Skin epidermis (tissue), 12 donors: ENCODE data around the gene PSMD9.
A peak's percentile ranks its signal among the peaks of the same experiment; 100 is the strongest.
"Not testable (repeated sequence)": the region's sequence is repeated elsewhere in the genome, so short reads cannot be mapped to it uniquely, and the experiment has no call there.

Source experiments
- H3K27ac ChIP-seq, 21 experiments: fragments of 200-600 bp; sonication (generic) in 11 of 21; one replicate each; pipeline ENCODE4 v1.5.0; 2020; ENCODE audit warnings: mild to moderate bottlenecking in 3 of 21, inconsistent platforms in 2 of 21, moderate library complexity in 2 of 21
- H3K4me3 ChIP-seq, 7 experiments: fragments of 200-600 bp; sonication (generic) in 2 of 7; one replicate each; pipeline ENCODE4 v1.5.0; 2020; ENCODE audit warnings: inconsistent platforms in 2 of 7, mild to moderate bottlenecking in 2 of 7, moderate library complexity in 1 of 7

PSMD9 gene, protein sequence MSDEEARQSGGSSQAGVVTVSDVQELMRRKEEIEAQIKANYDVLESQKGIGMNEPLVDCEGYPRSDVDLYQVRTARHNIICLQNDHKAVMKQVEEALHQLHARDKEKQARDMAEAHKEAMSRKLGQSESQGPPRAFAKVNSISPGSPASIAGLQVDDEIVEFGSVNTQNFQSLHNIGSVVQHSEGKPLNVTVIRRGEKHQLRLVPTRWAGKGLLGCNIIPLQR

DNA sequence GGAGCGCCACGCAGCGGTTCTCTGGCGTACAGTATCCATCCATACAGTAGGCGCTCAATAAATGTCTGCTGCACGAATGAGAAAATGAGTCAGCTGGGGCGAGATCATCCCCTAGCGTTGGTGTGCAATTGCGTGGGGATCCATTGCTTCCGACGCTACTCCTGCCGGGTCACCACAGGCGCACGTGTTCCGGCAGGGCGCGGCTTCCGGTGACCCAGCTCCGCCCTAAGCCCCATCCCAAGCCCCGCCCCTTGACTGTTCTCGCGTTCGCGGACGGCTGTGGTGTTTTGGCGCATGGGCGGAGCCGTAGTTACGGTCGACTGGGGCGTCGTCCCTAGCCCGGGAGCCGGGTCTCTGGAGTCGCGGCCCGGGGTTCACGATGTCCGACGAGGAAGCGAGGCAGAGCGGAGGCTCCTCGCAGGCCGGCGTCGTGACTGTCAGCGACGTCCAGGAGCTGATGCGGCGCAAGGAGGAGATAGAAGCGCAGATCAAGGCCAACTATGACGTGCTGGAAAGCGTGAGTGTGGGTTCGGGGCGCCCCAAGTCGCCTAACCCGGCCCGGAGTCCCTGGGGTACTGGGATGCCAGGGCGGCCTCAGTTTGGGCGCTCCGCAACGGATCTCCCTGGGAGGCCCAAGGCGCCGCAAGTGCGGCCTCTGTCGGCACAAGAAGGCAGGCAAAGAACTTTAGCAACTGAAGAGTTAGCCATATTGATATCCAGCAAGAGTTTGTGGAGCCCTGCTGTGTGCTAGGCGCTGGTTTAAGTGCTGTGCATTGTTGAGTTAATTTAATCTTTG is at the start of gene PSMD9:
Gene PSMD9 (plus strand): TSS at position 313 of the 796 bp plus-strand sequence. CDS start 67 bp downstream, at position 380.
- Histone ChIP-seq H3K4me3 (peak within 1 kb of the TSS; percentile 49 to 81 (median 71)), H3K27ac (peak within 1 kb of the TSS; percentile 82 to 98 (median 95))

DNA sequence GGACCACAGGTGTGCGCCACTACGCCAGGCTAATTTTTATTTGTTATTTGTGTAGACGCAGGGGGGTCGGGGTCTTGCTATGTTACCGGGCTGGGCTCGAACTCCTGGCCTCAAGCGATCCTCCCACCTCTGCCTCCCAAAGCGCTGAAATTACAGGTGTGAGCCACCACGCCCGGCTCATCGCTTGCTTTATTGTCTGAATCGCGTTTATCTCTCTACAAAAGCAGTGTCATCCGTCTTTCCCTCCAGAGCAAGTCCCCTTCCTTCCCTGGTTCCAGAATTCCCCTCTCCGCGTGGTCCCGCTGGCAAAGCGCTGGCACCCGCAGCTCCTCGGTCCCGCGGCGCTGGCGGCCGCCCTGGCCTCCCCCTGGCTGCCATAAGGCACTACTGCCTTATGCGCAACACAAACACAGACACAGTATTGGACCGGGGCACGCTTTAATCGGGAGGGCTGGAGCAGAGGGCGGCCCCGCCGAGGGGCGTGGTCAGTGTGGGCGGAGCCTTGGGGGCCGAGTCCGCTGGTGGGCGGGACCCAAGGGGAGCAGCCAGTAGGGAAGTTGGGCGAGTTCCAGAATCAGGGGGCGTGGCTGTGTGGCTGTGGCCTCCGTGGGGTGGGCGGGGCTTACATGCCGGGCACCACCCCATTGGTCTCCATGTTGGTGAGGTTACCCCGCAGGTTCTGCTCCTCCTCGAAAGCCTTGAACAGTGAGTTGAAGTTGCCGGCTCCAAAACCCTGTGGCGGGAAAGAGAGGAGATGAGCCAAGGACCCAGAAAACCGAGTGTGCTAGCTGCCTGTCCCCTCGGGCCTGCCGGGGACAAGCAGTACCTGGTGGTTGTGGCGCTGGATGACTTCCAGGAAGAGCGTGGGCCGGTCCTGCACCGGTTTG is 49.2 kb upstream of the PSMD9 start:
- Histone ChIP-seq H3K4me3 (peak overlapping the region; percentile 34 to 63 (median 52)), H3K27ac (peak overlapping the region in 17 of 21 experiments; percentile 1 to 84 (median 67))

DNA sequence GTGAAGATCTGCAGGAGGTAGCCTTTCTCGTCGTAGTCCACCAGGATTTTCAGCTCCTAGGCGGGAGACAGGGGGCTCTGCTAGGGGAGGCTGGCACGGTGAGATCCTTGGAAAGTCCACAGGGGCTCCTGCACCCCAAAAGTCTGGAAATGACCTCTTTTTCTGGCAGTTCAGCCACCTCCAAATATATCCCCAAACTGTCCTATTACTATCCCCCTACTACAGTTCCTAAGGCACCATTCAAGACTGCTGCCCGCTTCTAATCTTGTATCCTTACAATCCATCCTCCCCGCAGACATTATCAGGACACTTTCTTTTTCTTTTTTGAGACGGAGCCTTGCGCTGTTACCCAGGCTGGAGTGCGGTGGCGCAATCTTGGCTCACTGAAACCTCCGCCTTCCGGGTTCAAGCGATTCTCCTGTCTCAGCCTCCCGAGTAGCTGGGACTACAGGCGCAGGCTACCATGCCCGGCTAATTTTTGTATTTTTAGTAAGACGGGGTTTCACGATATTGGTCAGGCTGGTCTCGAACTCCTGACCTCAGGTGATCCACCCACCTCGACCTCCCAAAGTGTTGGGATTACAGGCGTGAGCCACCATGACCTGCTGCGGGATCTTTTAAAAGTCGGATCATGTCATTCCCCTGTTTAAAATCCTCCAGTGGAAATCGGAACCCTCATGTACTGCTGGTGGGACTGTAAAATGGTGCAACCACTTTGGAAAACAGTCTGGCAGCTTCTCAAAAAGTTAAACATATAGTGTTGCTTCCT is 48.4 kb upstream of the PSMD9 start:
- peak overlapping the region in 17 of 21 experiments; percentile 1 to 84 (median 67) for H3K27ac ChIP-seq
- H3K4me3 ChIP-seq: peak overlapping the region; percentile 34 to 63 (median 52)

DNA sequence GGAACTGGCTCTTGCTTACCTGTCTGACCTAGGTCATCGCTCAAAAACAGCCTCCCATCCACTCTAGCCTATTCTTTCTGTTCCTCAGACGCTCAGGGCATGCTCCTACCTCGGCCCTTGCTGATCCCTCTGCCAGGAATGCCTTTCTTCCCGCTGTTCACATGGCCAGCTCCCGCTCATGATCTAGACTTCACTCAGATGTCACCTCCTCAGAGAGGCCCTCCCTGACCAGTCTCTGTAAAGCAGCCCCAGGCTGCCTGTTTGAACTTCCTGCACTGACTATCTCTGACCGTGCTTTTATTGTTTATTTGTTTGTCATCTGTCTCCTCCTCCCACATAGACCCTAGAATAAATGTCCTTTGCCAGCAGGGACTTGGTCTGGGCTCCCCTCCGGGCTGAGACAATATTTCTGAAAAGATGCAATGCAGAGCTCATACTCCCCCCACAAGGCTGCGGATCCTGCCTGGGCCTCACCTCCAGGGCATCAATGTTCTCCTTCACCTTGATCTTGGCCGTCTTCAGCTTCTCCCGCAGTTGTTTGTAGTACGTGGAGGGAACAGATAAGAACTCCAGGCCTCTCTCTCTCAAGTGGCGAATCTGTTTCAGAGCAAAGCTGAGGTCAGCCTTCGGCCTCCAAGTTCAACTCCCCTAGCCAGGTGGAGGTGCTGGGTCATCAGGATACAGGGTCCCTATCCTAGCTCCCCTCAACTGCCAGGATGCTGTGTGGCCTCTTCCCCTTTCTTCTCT is 45.2 kb upstream of the PSMD9 start:
- no peak overlapping the region for H3K27ac ChIP-seq
- H3K4me3 ChIP-seq: no peak overlapping the region

DNA sequence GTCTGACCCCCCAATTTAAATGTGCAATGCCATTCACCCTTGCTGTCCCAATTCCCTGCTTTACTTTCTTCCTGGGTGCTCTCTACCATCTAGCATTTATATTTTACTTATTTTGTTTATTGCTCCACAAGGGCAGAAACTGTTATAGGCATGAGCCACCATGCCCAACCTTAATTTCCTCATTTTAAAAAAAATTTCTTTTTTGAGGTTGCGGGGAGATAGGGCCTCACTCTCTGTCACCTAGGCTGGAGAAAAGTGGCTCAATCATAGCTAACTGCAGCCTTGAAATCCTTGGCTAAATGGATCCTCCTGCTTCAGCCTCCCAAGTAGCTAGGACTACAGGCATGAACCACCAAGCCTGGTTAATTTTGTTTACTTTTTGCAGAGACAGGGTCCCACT is 42.9 kb upstream of the PSMD9 start:
- Histone ChIP-seq H3K27ac (no peak overlapping the region), H3K4me3 (no peak overlapping the region)

DNA sequence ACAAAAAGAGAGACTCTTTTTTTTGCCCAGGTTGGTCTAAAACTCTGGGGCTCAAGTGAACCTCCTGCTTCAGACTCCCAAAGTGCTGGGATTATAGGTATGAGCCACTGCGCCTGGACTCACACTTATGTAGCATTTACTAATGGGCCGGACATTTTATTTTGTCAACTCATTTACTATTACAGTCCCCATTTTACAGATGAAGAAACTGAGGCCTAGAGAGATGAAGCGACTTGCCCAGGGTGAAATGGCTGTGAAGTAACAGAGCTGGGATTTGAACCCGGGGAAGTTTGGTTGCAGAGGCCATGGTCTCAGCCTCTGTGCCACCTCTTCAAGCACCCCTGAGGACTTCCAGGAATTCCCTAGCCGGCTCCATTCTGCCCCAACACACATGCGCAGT is 39.4 kb upstream of the PSMD9 start:
- Histone ChIP-seq H3K27ac (no peak overlapping the region), H3K4me3 (no peak overlapping the region)

DNA sequence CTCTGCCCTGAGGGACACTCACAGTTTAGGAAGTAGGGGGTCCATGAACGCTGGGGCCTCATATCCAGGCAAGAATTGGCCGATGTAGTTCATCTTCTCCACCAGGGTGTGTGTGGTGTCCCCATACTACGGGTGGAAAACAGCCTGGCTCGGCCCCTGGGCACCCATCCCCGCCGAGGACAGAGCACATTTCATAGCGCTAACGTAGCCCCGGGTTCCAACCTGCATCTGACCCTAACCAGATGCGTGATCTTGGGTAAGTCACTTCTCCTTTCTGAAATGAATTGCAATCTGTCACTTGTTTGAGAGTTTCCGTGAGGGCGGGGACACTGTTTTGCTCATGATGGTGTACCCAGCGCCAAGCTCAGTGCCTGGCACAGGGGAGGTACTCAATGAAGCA is 38.9 kb upstream of the PSMD9 start:
- Histone ChIP-seq H3K4me3 (no peak overlapping the region), H3K27ac (no peak overlapping the region)

DNA sequence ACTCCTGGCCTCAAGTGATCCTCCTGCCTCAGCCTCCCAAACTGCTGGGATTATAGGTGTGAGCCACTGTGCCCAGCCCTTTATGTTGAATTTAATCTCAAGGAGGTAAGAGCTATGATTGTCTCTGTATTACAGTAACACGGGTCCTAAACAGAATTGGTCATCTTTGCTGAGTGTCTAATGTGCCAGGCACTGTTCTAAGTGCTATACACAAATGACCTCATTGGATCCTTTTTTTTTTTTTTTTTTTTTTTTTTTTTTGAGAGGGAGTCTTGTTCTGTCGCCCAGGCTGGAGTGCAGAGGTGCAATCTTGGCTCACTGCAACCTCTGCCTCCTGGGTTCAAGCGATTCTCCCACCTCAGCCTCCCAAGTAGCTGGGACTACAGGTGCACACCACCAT is 36.2 kb upstream of the PSMD9 start:
- not testable (repeated sequence) for H3K4me3 ChIP-seq, H3K27ac ChIP-seq

DNA sequence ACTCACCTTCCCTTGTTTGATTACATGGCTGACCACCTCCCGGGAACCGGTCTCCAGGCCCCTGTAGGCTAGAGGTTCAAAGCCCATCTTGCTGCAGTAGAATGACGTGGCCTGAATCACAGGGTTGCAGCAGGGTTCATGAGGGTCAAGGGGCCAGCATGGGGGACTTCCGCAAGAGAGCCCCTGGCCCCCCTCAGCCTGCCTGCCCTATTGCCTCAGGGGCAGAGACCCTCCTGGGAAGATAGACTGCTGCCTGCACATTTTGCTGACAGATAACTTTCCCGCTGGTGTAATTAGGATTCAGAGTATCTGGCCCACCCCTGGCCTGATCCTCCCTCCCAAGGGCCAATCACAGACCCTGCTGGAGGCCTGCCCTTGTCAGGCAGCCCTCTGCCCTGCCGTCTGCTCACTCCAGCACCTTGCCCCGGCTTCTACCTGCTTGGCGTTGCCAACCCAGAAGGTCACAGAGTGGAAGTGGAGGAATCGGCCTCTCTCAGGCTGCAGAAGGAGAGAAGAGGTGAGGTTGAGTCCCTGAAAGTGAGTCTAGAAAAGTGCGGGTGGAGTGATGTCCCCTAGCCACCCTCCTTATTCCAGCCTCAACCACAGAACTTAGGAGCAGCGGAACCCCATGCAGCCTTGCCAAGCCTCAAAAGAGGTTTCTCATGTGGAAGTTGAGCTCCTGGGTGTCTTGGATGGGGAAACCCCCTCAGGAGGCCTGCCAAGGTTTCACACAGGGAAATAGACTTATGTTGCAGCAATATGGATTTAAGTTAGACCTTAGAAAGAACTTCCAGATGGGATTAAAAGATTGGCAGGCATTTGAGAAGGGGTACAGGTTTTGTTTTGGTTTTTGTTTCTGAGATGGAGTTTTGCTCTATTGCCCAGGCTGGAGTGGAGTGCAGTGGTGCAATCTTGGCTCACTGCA is 31.0 kb upstream of the PSMD9 start:
- peak overlapping the region in 2 of 21 experiments; percentile 58 to 64 for H3K27ac ChIP-seq

DNA sequence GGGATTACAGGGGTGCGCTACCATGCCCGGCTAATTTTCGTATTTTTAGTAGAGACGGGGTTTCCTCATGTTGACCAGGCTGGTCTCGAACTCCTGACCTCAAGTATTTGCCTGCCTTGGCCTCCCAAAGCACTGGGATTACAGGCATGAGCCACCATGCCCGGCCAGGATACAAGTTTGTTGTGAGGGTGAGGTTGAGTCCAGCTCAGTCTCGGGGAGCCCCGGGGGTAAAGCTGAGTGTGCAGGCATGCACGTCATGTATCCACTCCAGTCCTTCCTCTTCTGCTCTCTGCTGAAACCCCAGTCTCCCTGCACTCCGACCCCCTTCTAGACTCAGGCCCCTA is 30.3 kb upstream of the PSMD9 start:
- Histone ChIP-seq H3K27ac (peak overlapping the region in 6 of 21 experiments; percentile 48 to 73 (median 59)), H3K4me3 (no peak overlapping the region)

More for the DNA sequence above, 31.0 kb upstream of the PSMD9 start:
- H3K4me3 ChIP-seq: no peak overlapping the region

DNA sequence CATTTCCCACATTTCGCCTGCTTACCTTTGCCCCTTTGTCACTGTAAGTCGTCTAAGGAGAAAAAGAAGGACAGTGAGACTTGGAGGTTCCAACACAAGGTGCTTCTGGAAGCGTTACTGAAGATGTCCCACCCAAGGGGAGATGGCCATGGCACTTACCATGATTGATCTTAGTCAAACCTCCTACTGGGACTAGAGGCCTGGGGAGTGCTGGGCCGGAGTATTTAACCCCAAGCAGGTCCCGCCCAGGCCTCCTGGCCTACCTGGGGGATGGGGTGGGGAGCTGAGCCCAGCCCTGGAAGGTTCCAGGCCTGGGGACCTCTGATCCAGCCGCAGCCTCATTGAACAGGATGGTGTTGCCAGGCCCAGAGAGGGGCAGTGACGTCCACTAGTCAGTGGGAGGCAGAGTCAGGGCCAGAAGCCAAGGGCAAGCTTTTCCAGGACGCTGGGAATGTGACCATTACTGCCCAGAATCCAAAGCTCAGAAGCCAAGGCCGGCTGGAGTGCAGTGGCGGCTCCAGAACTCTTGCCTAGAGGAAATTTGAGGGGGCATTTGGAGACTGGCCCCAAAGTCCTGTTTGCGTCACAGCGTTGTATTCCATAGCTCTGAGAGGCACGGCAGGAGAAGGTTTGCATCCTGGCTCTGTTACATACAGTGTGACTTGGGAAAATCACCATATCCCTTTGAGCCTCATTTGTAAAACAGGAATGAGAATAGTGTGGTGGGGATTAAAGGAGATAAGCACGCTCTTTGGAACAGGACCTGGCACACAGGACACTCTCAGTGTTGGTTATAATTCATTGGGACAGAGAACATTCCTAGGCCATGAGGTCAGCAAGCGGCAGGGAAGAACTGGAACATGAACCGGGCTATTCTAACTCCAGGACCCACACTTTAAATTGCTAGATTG is 29.7 kb upstream of the PSMD9 start, which contains the start of gene HPD:
Gene HPD (minus strand): TSS at position 198 of the 911 bp plus-strand sequence. CDS start 36 bp downstream, at position 162.
- H3K4me3 ChIP-seq: no peak within 1 kb of the TSS

DNA sequence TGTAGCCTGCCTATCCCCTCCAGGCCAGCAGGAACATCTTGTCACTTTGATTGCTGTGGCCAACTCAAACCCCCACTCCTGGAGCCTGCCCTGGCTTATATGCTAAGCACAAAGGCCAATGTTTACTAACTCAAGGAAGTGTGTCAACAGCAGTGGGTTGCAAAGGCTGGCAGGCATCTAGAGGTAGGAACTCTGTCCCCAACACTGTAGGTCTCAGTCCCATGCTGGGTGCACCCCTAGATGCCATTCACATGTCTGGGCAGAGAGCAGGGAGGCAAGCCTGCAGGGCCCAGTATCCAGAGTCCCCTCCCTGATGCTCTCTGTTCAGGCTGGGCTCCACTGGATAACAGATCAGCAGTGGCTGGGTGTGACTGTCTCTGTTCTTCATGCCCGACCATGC is 28.3 kb upstream of the PSMD9 start:
- H3K4me3 ChIP-seq: no peak overlapping the region
- no peak overlapping the region for H3K27ac ChIP-seq

More for the DNA sequence above, 29.7 kb upstream of the PSMD9 start, which contains the start of gene HPD:
- peak within 1 kb of the TSS in 8 of 21 experiments; percentile 34 to 73 (median 58) for H3K27ac ChIP-seq

DNA sequence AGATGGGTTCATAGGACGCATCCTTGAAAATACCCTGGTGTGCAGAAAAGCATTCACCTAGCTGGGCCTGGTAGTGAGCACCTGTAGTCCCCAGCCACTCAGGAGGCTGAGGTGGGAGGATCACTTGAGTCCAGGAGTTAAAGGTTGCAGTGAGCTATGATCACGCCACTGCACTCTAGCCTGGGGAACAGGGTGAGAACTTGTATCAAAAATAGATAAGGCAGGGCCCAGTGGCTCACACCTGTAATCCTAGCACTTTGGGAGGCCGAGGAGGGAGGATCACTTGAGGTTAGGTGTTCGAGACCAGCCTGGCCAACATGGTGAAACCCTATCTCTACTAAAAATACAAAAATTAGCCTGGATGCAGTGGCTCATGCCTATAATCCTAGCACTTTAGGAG is 27.9 kb upstream of the PSMD9 start:
- not testable (repeated sequence) for H3K4me3 ChIP-seq

DNA sequence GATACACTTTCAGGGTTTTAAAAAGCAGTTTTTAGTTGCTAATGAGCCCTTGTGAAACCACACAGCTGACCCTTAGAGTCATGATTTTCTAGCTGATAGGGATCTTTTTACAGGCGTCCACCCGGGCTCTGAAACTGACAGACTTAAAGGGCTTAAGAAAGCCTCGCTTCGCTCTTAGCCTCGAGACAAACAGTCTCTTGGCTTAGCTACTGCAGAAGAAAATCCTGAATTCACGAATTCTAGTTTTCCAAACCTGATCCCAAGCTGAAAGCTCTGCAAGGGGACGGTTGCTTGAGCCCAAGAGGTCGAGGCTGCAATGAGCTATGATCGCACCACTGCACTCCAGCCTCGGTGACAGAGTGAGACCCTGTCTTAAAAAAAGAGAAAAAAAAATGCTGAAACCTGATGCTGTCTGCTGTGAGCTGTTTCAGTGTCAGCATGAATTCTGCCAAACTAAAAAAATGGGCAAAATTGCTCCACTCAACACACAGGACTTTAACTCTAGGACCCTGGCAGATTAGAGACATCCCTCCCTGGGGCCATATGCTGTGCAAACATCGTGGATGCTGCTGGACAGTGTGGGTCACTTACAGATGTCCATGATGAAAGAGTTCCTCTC is 26.8 kb upstream of the PSMD9 start:
- Histone ChIP-seq H3K27ac (peak overlapping the region in 1 of 21 experiments; percentile 44), H3K4me3 (no peak overlapping the region)

More for the DNA sequence above, 27.9 kb upstream of the PSMD9 start:
- H3K27ac ChIP-seq: not testable (repeated sequence)

DNA sequence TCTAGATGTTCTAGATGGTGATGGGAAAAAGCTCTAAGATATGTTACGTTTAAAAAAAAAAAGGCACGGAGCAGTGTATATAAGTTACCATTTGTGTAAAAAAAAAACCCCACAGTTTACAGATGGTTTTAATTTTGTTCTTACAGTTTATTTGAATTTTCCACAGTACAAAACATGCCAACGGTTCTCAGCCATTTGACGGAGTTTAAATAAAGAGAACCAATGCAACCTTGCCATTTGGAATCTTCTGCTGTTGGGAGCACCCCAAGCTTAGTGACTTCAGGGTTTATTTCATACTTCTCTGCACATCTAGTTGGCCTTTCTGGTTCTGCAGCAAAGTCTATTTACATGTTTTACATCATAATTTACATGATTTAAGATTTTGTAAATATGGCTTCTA is 22.3 kb upstream of the PSMD9 start:
- no peak overlapping the region for H3K27ac ChIP-seq

DNA sequence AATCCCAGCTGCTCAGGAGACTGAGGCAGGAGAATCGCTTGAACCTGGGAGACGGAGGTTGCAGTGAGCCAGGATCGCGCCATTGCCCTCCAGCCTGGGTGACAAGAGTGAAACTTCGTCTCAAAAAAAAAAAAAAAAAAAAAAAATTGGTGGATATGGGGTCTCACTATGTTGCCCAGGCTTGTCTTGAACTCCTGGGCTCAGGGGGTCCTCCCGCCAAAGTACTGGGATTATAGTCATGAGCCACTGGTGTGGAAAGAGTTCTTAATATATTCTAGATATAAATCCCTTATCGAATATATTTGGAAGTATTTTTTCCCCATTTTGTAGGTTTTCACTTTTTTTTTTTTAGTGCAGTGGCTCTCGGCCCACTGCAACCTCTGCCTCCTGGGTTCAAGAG is 19.4 kb upstream of the PSMD9 start:
- H3K4me3 ChIP-seq, H3K27ac ChIP-seq: not testable (repeated sequence)

More for the DNA sequence above, 22.3 kb upstream of the PSMD9 start:
- no peak overlapping the region for H3K4me3 ChIP-seq
